HepG2 (cell line): Measurements from ENCODE around the gene BUD23. TPM values are rescaled to one million over a fixed set of nuclear protein-coding genes. Genes with fewer than 3 reads are reported as not detected.

Experiments used
- ATAC-seq: fragments of 200-7000 bp; cut with Tn5 transposase; 3 replicates; pipeline ENCODE4 v1.9.1; 2020; ENCODE audit warnings: mild to moderate bottlenecking, moderate library complexity
- BruUV-seq: library from RNA; stranded (reverse); fragments of 400-500 nt; replicated peaks from 2 replicates; lab custom pipeline; 2021; lab: Mats Ljungman, UMichigan
- CTCF ChIA-PET: fragments of 300-600 bp; formaldehyde crosslinking; extraction: SDS; loops from one replicate; lab custom pipeline; 2021; ENCODE audit warnings: low total read pairs, inconsistent platforms, low intra/inter-chr PET ratio; lab: Yijun Ruan, JAX
- POLR2A ChIA-PET: fragments of 350-600 bp; sonication (Branson Sonifier 250); formaldehyde crosslinking; loops from one replicate; lab custom pipeline; 2020; ENCODE audit warnings: antibody characterized with exemption, inconsistent platforms; lab: Yijun Ruan, JAX
- DNase-seq: peaks from one replicate; pipeline ENCODE4 v3.0.0-alpha.2; 2015; ENCODE audit warnings: low spot score
- FAIRE-seq: peaks from 3 replicates; lab custom pipeline; 2011; peaks lifted over from hg19 to GRCh38; lab: Jason Lieb, UNC
- H2AFZ ChIP-seq: one replicate; pipeline ENCODE4 v1.6.1; 2011; ENCODE audit warnings: low read length, inconsistent platforms
- H3K27ac ChIP-seq: fragments of 300-600 bp; 3 replicates; pipeline ENCODE4 v1.8.0; 2011; ENCODE audit warnings: mixed run types, mild to moderate bottlenecking, mixed read lengths, low read length, inconsistent platforms; ENCODE audit not compliant: insufficient read depth; ENCODE audit errors: extremely low read length
- H3K27me3 ChIP-seq, 2 experiments: fragments of 200-600 bp in 1 of 2; 2 replicates in 1 of 2; 3 replicates in 1 of 2; pipeline versions ENCODE4 v1.6.0 to v1.8.0; 2011; ENCODE audit warnings: low read length in 2 of 2, mild to moderate bottlenecking in 2 of 2, moderate library complexity in 2 of 2, inconsistent platforms in 1 of 2; ENCODE audit not compliant: insufficient read depth in 2 of 2, control insufficient read depth in 1 of 2
- H3K36me3 ChIP-seq, 2 experiments: fragments of 200-600 bp in 1 of 2; replicated peaks in 1 of 2; 2 replicates in 1 of 2; 3 replicates in 1 of 2; pipeline versions ENCODE4 v1.5.1 to v1.8.0; 2011; ENCODE audit warnings: low read length in 2 of 2, inconsistent platforms in 1 of 2; ENCODE audit not compliant: insufficient read depth in 2 of 2, control insufficient read depth in 1 of 2
- H3K4me1 ChIP-seq: 2 replicates; pipeline ENCODE4 v1.5.1; 2012; ENCODE audit warnings: low read length, inconsistent platforms; ENCODE audit not compliant: insufficient read depth
- H3K4me2 ChIP-seq: 2 replicates; pipeline ENCODE4 v1.6.0; 2011; ENCODE audit warnings: low read depth, low read length, inconsistent platforms
- H3K4me3 ChIP-seq, 3 experiments: fragments of 200-600 bp in 1 of 3; sonication (generic), shearing (Covaris generic) in 1 of 3; replicated peaks in 1 of 3; 2 replicates each; pipeline ENCODE4 v1.5.1; 2011 to 2016; ENCODE audit warnings: low read length in 3 of 3, inconsistent platforms in 2 of 3, low read depth in 2 of 3, mild to moderate bottlenecking in 2 of 3, control low read depth in 1 of 3, mixed read lengths in 1 of 3; ENCODE audit not compliant: insufficient read depth in 1 of 3
- H3K79me2 ChIP-seq: one replicate; pipeline ENCODE4 v1.6.1; 2011; ENCODE audit warnings: low read length, inconsistent platforms; ENCODE audit not compliant: insufficient read depth
- H3K9ac ChIP-seq: 2 replicates; pipeline ENCODE4 v1.6.0; 2011; ENCODE audit warnings: mild to moderate bottlenecking, low read depth, low read length, inconsistent platforms; ENCODE audit not compliant: insufficient read depth
- H3K9me3 ChIP-seq: 2 replicates; pipeline ENCODE4 v1.5.1; 2012; ENCODE audit warnings: mild to moderate bottlenecking, low read length
- H4K20me1 ChIP-seq: 2 replicates; pipeline ENCODE4 v1.6.0; 2011; ENCODE audit warnings: inconsistent platforms, mild to moderate bottlenecking, low read length, moderate library complexity; ENCODE audit not compliant: insufficient read depth
- KDM2A ChIP-seq: sonication (generic); formaldehyde crosslinking; IDR thresholded peaks from 2 replicates; pipeline ENCODE4 v1.4.0; 2020; ENCODE audit warnings: low read depth, missing genetic modification reagents, borderline replicate concordance
- KLF12 ChIP-seq: sonication (generic); formaldehyde crosslinking; IDR thresholded peaks from 2 replicates; pipeline ENCODE4 v1.4.0; 2020; ENCODE audit warnings: missing genetic modification reagents, borderline replicate concordance
- KLF16 ChIP-seq, 2 experiments: sonication (generic) in 1 of 2; formaldehyde crosslinking in 1 of 2; IDR thresholded peaks; 2 replicates each; pipeline versions ENCODE4 v1.6.1 to v1.8.0; 2016 to 2023; ENCODE audit warnings: missing genetic modification reagents in 2 of 2, missing compliant biosample characterization in 1 of 2
- MIER3 ChIP-seq: IDR thresholded peaks from 2 replicates; pipeline ENCODE4 v1.6.1; 2016; ENCODE audit warnings: missing compliant biosample characterization, borderline replicate concordance
- MYC ChIP-seq: sonication (generic); formaldehyde crosslinking; IDR thresholded peaks from 2 replicates; pipeline ENCODE4 v1.9.0; 2021; ENCODE audit warnings: missing genetic modification reagents, borderline replicate concordance
- NPAS2 ChIP-seq: sonication (generic); formaldehyde crosslinking; IDR thresholded peaks from 2 replicates; pipeline ENCODE4 v1.8.0; 2022; ENCODE audit warnings: mild to moderate bottlenecking, missing genetic modification reagents, borderline replicate concordance
- RNF2 ChIP-seq: fragments of 450-650 bp; conservative IDR thresholded peaks from 2 replicates; pipeline ENCODE4 v1.6.1; 2016; ENCODE audit warnings: low read depth
- SP140L ChIP-seq: sonication (generic); formaldehyde crosslinking; IDR thresholded peaks from 2 replicates; pipeline ENCODE4 v1.4.0; 2020; ENCODE audit warnings: missing genetic modification reagents, borderline replicate concordance
- THRA ChIP-seq: sonication (generic); formaldehyde crosslinking; IDR thresholded peaks from 2 replicates; pipeline ENCODE4 v1.4.0; 2020; ENCODE audit warnings: missing genetic modification reagents, borderline replicate concordance
- YEATS2 ChIP-seq: sonication (generic); formaldehyde crosslinking; IDR thresholded peaks from 2 replicates; pipeline ENCODE4 v1.4.0; 2020; ENCODE audit warnings: missing genetic modification reagents, borderline replicate concordance
- ZNF496 ChIP-seq: sonication (generic); formaldehyde crosslinking; IDR thresholded peaks from 2 replicates; pipeline ENCODE4 v1.8.1; 2023; ENCODE audit warnings: mild to moderate bottlenecking, moderate library complexity, missing genetic modification reagents; ENCODE audit not compliant: insufficient replicate concordance
- ZNF501 ChIP-seq: sonication (generic); formaldehyde crosslinking; IDR thresholded peaks from 2 replicates; pipeline ENCODE4 v1.5.1; 2020; ENCODE audit warnings: mild to moderate bottlenecking, moderate library complexity, missing genetic modification reagents
- ZNF557 ChIP-seq: sonication (generic); formaldehyde crosslinking; IDR thresholded peaks from 2 replicates; pipeline ENCODE4 v1.4.0; 2020; ENCODE audit warnings: missing genetic modification reagents
- ZNF782 ChIP-seq: sonication (generic); formaldehyde crosslinking; IDR thresholded peaks from 2 replicates; pipeline ENCODE4 v1.4.0; 2020; ENCODE audit warnings: missing genetic modification reagents, mild to moderate bottlenecking, borderline replicate concordance
- ZNF792 ChIP-seq: IDR thresholded peaks from 2 replicates; pipeline ENCODE4 v1.6.1; 2016
- ZSCAN25 ChIP-seq: sonication (generic); formaldehyde crosslinking; IDR thresholded peaks from 2 replicates; pipeline ENCODE4 v1.8.0; 2022; ENCODE audit warnings: mild to moderate bottlenecking, missing genetic modification reagents
- WGBS: methylation state at CpG from one replicate; pipeline ENCODE4 v1.1.6; 2017; ENCODE audit warnings: low lambda C conversion rate; 5-methylcytosine and 5-hydroxymethylcytosine counted together
- in situ Hi-C: cut with HindIII; loops from 2 replicates; pipeline ENCODE4 v1.10.0; 2017; ENCODE audit warnings: low pct_unique_long_range_greater_than_20kb; ENCODE audit not compliant: extremely low pct_ligation_motif_present
- intact Hi-C: fragments of 100-400 bp; cut with micrococcal nuclease; formaldehyde crosslinking; loops from one replicate; pipeline ENCODE4 v1.10.0; 2022; ENCODE audit not compliant: unreplicated experiment
- polyA plus RNA-seq, 8 experiments: library from polyadenylated mRNA; depleted of rRNA in 3 of 8; stranded (reverse) in 7 of 8; unstranded in 1 of 8; fragments of >200 nt; fragmentation: Illumina TruSeq in 4 of 8; extraction: Trizol in 4 of 8; gene quantifications; 2 replicates each; pipeline versions ENCODE4 v1.2.1 to v1.2.3, GENCODE V29; 2011 to 2016; ENCODE audit warnings: low read depth in 4 of 8, missing spikeins in 1 of 8, mixed read lengths in 1 of 8; ENCODE audit not compliant: insufficient read depth in 1 of 8
- total RNA-seq, 5 experiments: library from RNA; depleted of rRNA; stranded (reverse); fragments of >200 nt; fragmentation: Illumina TruSeq; extraction: Trizol; gene quantifications; 2 replicates each; pipeline ENCODE4 v1.2.3, GENCODE V29; 2016; ENCODE audit warnings: low read depth in 1 of 5
- TF ChIP-seq, protein P1 (sequence below): IDR thresholded peaks from 2 replicates; pipeline ENCODE4 v1.4.0; 2020; ENCODE audit warnings: mild to moderate bottlenecking, missing genetic modification reagents

BUD23 gene
- total and polyA plus RNA-seq, 2 of the 13 experiments (the other 11 are each of a cell fraction or from before 2014, with no cell fraction given): 47.5 to 54.5 TPM

DNA sequence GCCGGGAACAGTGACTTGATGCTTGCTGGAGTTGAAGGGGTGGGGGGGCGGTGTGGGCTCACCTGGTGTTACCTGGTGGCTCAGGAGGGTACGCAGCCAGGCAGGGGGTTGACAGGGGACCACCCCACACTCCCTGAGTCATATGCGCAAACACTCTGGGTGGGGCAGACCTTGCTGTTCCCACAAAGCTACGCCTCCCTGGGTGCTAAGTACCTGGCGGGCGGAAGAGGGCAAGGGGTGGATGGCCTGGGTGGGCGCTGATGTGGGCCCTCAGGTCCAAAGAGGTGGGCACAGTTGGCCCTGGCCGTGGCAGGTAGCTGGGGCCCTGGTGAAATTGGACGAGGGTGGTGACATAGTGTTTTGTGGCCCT is 22.1 kb downstream of the BUD23 start:
- intact Hi-C loops (no loop called here), in situ Hi-C loops (no loop called here)
- peaks cover 2 to 7% of the 10 kb centered on the region in 2 experiments; a peak in 2 of 5 replicates for H3K36me3 ChIP-seq
- TF ChIP-seq ZSCAN25 (CRISPR knock-in tag) (no peak), KLF12 (CRISPR knock-in tag) (no peak), KDM2A (no peak), THRA (no peak), KLF16 (CRISPR knock-in tag; IDR thresholded peaks at IDR 0.05) (no peak), RNF2 (no peak), MIER3 (no peak), ZNF496 (CRISPR knock-in tag) (no peak), SP140L (CRISPR knock-in tag) (no peak), YEATS2 (CRISPR knock-in tag) (no peak), ZNF557 (no peak), ZNF501 (CRISPR knock-in tag) (no peak), NPAS2 (CRISPR knock-in tag) (no peak), ZNF792 (CRISPR knock-in tag) (no peak), ZNF782 (no peak), MYC (CRISPR knock-in tag) (no peak)
- TF ChIP-seq, protein P1, sequence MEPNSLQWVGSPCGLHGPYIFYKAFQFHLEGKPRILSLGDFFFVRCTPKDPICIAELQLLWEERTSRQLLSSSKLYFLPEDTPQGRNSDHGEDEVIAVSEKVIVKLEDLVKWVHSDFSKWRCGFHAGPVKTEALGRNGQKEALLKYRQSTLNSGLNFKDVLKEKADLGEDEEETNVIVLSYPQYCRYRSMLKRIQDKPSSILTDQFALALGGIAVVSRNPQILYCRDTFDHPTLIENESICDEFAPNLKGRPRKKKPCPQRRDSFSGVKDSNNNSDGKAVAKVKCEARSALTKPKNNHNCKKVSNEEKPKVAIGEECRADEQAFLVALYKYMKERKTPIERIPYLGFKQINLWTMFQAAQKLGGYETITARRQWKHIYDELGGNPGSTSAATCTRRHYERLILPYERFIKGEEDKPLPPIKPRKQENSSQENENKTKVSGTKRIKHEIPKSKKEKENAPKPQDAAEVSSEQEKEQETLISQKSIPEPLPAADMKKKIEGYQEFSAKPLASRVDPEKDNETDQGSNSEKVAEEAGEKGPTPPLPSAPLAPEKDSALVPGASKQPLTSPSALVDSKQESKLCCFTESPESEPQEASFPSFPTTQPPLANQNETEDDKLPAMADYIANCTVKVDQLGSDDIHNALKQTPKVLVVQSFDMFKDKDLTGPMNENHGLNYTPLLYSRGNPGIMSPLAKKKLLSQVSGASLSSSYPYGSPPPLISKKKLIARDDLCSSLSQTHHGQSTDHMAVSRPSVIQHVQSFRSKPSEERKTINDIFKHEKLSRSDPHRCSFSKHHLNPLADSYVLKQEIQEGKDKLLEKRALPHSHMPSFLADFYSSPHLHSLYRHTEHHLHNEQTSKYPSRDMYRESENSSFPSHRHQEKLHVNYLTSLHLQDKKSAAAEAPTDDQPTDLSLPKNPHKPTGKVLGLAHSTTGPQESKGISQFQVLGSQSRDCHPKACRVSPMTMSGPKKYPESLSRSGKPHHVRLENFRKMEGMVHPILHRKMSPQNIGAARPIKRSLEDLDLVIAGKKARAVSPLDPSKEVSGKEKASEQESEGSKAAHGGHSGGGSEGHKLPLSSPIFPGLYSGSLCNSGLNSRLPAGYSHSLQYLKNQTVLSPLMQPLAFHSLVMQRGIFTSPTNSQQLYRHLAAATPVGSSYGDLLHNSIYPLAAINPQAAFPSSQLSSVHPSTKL (CRISPR knock-in tag): no peak
- no peak overlapping the region for H3K9ac ChIP-seq
- no peak overlapping the region for H3K4me2 ChIP-seq
- ChIA-PET POLR2A (interaction anchor here (1.7 kb wide), 1 partner anchor 10 kb away, joined by 6 read pairs; no protein-coding TSS in a partner anchor), CTCF (no interaction called here)
- no peaks in the 10 kb centered on the region for H3K27me3 ChIP-seq
- FAIRE-seq: no peak
- 92% methylated on average over 10 of the region's 10 CpGs for WGBS
- peaks cover 5% of the 10 kb centered on the region; the same call in 1 of the 2 replicates for H4K20me1 ChIP-seq
- H3K4me3 ChIP-seq: no peak overlapping the region
- H3K9me3 ChIP-seq: no peaks in the 10 kb centered on the region
- ATAC-seq: no peak
- H2AFZ ChIP-seq: no peak overlapping the region
- H3K79me2 ChIP-seq: no peaks in the 10 kb centered on the region
- BruUV-seq: no TSS peak
- H3K27ac ChIP-seq: no peak overlapping the region
- H3K4me1 ChIP-seq: no peaks in the 10 kb centered on the region
- DNase-seq: no peak
